Stimulated activated effector memory CD8-positive, alpha-beta T cell treated with anti-CD3 and anti-CD28 coated beads, Interleukin-12 subunit alpha, Interleukin-12 subunit beta, amount 100 ng/mL, for 72 hours (primary cell): ENCODE results near the gene KLHL41.
"Not testable (repeated sequence)": the region's sequence is repeated elsewhere in the genome, so short reads cannot be mapped to it uniquely, and the experiment has no call there.

ENCODE experiments used
- ATAC-seq: fragments of 150-1000 bp; cut with Tn5 transposase; 2 replicates; pipeline ENCODE4 v1.10.0; 2021
- DNase-seq, 2 donors: peaks; one replicate each; pipeline ENCODE4 v3.0.0; 2021 to 2022; ENCODE audit warnings: low spot score in 2 of 2
- H3K27ac Mint-ChIP-seq: one replicate; pipeline ENCODE4 v1.8.0; 2022; ENCODE audit warnings: mild to moderate bottlenecking, mixed read lengths
- H3K36me3 Mint-ChIP-seq: one replicate; pipeline ENCODE4 v1.8.0; 2022; ENCODE audit warnings: mild to moderate bottlenecking, mixed read lengths
- H3K4me1 Mint-ChIP-seq: one replicate; pipeline ENCODE4 v1.8.0; 2022; ENCODE audit warnings: mixed read lengths
- H3K4me3 Mint-ChIP-seq: one replicate; pipeline ENCODE4 v1.8.0; 2022; ENCODE audit warnings: mild to moderate bottlenecking, mixed read lengths
- H3K9me3 Mint-ChIP-seq: one replicate; pipeline ENCODE4 v1.8.0; 2022; ENCODE audit warnings: mixed read lengths

The KLHL41 gene

GRCh38 chr2:169526451-169526850 is 16.9 kb downstream of the KLHL41 start:
- DNase-seq (no peak), ATAC-seq (no peak)
- H3K4me3 Mint-ChIP-seq, result no peak overlapping the region
- no peaks in the 10 kb centered on the region for H3K9me3 Mint-ChIP-seq
- peaks cover 18% of the 10 kb centered on the region for H3K36me3 Mint-ChIP-seq
- H3K4me1 Mint-ChIP-seq, result no peaks in the 10 kb centered on the region
- H3K27ac Mint-ChIP-seq, result no peak overlapping the region

GRCh38 chr2:169528271-169528701 is 18.8 kb downstream of the KLHL41 start:
- no peaks in the 10 kb centered on the region for H3K9me3 Mint-ChIP-seq
- no peaks in the 10 kb centered on the region for H3K4me1 Mint-ChIP-seq
- no peak overlapping the region for H3K27ac Mint-ChIP-seq
- peaks cover 30% of the 10 kb centered on the region for H3K36me3 Mint-ChIP-seq
- peak; percentile 69 to 88 for DNase-seq
- peak; percentile 83 for ATAC-seq
- no peak overlapping the region for H3K4me3 Mint-ChIP-seq

DNA sequence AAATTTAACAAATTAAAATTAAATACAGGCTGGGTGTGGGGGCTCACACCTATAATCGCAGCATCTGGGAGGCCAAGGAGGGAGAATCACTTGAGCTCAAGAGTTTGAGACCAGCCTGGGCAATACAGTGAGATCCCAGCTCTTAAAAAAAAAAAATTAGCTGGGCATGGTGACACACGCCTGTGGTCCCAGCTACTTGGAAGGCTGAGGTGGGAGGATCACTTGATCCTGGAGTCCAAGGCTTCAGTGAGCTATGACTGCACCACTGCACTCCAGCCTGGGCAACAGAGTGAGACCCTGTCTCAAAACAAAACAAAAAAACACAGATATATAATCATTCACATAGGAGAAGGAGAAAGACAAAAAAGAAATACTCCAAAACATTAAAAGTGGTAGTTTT is 30.0 kb downstream of the KLHL41 start:
- not testable (repeated sequence) for DNase-seq, H3K4me3 Mint-ChIP-seq, H3K4me1 Mint-ChIP-seq, H3K27ac Mint-ChIP-seq, H3K9me3 Mint-ChIP-seq, ATAC-seq
- peaks cover 66% of the 10 kb centered on the region for H3K36me3 Mint-ChIP-seq

DNA sequence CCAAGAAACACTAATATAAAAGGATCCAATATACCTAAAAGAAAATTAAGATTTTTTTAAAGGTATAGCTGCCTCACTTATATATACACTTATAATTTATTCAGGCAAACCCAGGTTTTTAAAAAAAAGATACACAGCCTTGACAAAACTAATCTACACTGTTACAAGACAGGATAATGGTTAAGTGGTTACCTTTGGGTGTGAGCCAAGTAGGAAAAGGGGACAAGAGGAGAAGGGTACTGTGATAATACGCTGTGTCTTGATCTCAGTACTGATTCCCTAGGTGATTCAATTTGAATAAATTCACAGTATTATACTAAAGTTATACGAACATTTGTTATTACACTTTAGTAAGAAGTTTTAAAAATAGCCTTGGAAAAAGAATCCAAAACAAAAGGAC is 30.6 kb downstream of the KLHL41 start:
- Mint-ChIP-seq H3K4me1 (no peaks in the 10 kb centered on the region), H3K9me3 (no peaks in the 10 kb centered on the region), H3K27ac (no peak overlapping the region), H3K36me3 (peaks cover 73% of the 10 kb centered on the region), H3K4me3 (no peak overlapping the region)
- no peak for ATAC-seq
- DNase-seq, result no peak

GRCh38 chr2:169542433-169542832 is 32.9 kb downstream of the KLHL41 start:
- Mint-ChIP-seq H3K9me3 (no peaks in the 10 kb centered on the region), H3K4me3 (no peak overlapping the region), H3K27ac (no peak overlapping the region), H3K36me3 (peaks cover 75% of the 10 kb centered on the region), H3K4me1 (peaks cover 6% of the 10 kb centered on the region)
- DNase-seq (no peak), ATAC-seq (no peak)

GRCh38 chr2:169546756-169547155 is 37.3 kb downstream of the KLHL41 start:
- ATAC-seq, result no peak

GRCh38 chr2:169561364-169561763 is 51.9 kb downstream of the KLHL41 start:
- Mint-ChIP-seq H3K4me3 (no peak overlapping the region), H3K36me3 (peaks cover 73% of the 10 kb centered on the region), H3K27ac (no peak overlapping the region), H3K4me1 (no peaks in the 10 kb centered on the region), H3K9me3 (no peaks in the 10 kb centered on the region)
- no peak for DNase-seq
- no peak for ATAC-seq

More at GRCh38 chr2:169546756-169547155, 37.3 kb downstream of the KLHL41 start:
- no peak for DNase-seq
- Mint-ChIP-seq H3K27ac (no peak overlapping the region), H3K4me3 (no peak overlapping the region), H3K4me1 (peaks cover 6% of the 10 kb centered on the region), H3K9me3 (no peaks in the 10 kb centered on the region), H3K36me3 (peaks cover 81% of the 10 kb centered on the region)

DNA sequence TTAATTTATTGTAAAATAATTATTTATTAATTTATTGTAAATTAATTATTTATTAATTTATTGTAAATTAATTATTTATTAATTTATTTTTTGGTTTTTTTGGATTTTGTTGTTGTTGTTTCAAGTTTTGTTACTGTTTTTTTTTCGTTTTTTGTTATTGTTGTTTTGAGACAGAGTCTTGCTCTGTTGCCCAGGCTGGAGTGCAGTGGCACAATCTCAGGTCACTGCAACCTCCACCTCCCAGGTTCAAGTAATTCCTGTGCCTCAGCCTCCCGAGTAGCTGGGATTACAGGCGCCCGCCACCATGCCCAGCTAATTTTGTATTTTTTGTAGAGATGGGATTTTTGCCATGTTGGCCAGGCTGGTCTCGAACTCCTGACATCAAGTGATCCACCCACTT is 52.6 kb downstream of the KLHL41 start:
- H3K27ac Mint-ChIP-seq, DNase-seq, H3K4me1 Mint-ChIP-seq, H3K4me3 Mint-ChIP-seq, ATAC-seq, H3K9me3 Mint-ChIP-seq: not testable (repeated sequence)
- H3K36me3 Mint-ChIP-seq, result peaks cover 65% of the 10 kb centered on the region

DNA sequence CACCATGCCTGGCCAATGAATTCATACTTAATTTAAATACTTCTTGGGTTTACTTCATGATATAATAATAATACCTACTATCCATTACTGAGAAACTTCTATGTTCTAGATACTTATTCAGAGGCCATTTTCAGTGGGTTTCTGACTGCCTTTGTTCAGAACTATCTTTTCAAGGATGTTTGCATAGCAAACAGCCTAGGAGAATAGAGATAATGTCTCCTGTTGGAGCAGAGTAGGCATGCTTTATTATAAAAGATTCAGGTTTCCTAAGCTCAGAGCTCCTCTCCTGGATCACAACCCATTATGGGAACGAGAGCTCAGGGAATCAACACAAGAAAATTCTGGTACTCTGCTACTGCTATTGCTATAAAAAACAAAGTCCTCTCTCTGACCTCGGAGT is 53.0 kb downstream of the KLHL41 start:
- H3K4me3 Mint-ChIP-seq, result no peak overlapping the region
- H3K9me3 Mint-ChIP-seq, result no peaks in the 10 kb centered on the region
- ATAC-seq, result no peak
- H3K27ac Mint-ChIP-seq, result no peak overlapping the region
- H3K36me3 Mint-ChIP-seq, result peaks cover 63% of the 10 kb centered on the region
- no peak for DNase-seq
- H3K4me1 Mint-ChIP-seq, result no peaks in the 10 kb centered on the region

DNA sequence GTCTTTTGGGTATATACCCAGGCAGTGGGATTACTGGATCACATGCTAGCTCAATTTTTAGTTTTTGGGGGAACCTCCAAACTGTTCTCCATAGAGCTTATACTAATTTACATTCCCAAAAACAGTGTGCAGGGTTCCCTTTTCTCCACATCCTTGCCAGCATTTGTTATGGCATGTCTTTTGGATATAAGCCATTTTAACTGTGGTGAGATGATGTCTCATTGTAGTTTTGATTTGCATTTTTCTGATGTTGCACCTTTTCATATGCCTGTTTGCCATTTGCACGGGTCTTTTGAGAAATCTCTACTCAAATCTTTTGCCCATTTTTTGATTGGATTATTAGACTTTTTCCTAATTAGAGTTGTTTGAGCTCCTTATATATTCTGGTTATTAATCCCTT is 56.2 kb downstream of the KLHL41 start:
- no peak overlapping the region for H3K4me3 Mint-ChIP-seq
- DNase-seq, result no peak
- H3K4me1 Mint-ChIP-seq, result peaks cover 7% of the 10 kb centered on the region
- H3K36me3 Mint-ChIP-seq, result peaks cover 74% of the 10 kb centered on the region
- ATAC-seq, result no peak
- no peaks in the 10 kb centered on the region for H3K9me3 Mint-ChIP-seq
- no peak overlapping the region for H3K27ac Mint-ChIP-seq

DNA sequence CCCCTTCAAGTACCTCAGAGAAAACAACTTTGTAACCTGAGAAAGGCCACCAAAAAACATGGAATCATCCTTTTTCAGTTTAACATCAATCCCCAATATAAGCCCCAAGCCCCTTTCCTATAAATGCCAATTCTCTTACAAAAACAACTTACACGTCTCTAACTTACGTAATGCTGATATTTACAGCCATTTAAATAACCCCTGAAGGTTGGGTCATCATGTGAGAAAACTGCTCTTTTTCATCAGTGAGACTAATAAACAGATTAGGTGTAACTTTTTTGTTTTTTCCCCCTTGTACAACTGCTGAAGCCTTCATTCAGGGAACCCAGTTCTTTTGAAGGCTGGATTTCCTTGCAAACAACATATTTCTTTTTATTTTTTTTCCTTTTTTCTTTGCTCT is 60.4 kb downstream of the KLHL41 start:
- H3K27ac Mint-ChIP-seq, result no peak overlapping the region
- no peak overlapping the region for H3K4me3 Mint-ChIP-seq
- DNase-seq, result no peak
- H3K9me3 Mint-ChIP-seq, result no peaks in the 10 kb centered on the region
- H3K4me1 Mint-ChIP-seq, result peaks cover 24% of the 10 kb centered on the region
- no peak for ATAC-seq
- H3K36me3 Mint-ChIP-seq, result peaks cover 53% of the 10 kb centered on the region

DNA sequence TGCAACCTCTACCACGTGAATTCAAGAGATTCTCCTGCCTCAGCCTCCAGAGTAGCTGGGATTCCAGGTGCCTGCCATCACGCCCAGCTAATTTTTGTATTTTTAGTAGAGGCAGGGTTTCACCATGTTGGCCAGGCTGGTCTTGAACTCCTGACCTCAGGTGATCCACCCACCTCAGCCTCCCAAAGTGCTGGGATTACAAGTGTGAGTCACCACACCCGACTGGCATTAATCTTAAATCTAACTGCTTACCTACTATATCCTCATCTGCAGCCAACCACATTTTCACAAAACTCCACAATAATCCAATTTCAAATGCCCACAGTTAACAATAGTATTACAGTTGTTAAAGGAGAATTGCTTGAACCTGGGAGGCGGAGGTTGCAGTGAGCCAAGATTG is 61.2 kb downstream of the KLHL41 start:
- not testable (repeated sequence) for ATAC-seq, DNase-seq, H3K27ac Mint-ChIP-seq, H3K9me3 Mint-ChIP-seq, H3K4me3 Mint-ChIP-seq
- Mint-ChIP-seq H3K36me3 (peaks cover 45% of the 10 kb centered on the region), H3K4me1 (peaks cover 24% of the 10 kb centered on the region)

GRCh38 chr2:169571571-169571970 is 62.1 kb downstream of the KLHL41 start:
- Mint-ChIP-seq H3K9me3 (no peaks in the 10 kb centered on the region), H3K36me3 (peaks cover 40% of the 10 kb centered on the region), H3K4me1 (peaks cover 24% of the 10 kb centered on the region), H3K27ac (no peak overlapping the region), H3K4me3 (no peak overlapping the region)
- no peak for DNase-seq
- no peak for ATAC-seq

- Mint-ChIP-seq H3K9me3 (no peaks in the 10 kb centered on the region), H3K4me3 (no peak overlapping the region), H3K36me3 (peaks cover 40% of the 10 kb centered on the region), H3K27ac (no peak overlapping the region), H3K4me1 (peaks cover 24% of the 10 kb centered on the region)
- DNase-seq (no peak), ATAC-seq (no peak)
Measured at GRCh38 chr2:169572189-169572588, 62.7 kb downstream of the KLHL41 start.

DNA sequence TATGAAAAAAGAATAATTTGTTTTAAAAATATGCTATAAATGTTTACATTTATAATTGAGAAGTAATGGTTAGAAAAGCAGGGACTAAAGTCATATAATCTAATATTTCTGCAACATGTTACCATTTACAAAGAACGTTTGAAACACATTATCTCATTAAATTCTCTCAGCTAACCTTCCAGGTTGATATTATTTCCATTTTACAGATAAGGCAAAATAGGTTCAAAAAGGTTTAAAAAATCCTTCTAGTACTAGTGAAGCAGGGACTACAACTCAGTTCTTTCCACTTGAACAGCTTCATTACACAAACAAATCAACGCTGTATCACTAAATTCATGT is 63.3 kb downstream of the KLHL41 start:
- no peaks in the 10 kb centered on the region for H3K9me3 Mint-ChIP-seq

DNA sequence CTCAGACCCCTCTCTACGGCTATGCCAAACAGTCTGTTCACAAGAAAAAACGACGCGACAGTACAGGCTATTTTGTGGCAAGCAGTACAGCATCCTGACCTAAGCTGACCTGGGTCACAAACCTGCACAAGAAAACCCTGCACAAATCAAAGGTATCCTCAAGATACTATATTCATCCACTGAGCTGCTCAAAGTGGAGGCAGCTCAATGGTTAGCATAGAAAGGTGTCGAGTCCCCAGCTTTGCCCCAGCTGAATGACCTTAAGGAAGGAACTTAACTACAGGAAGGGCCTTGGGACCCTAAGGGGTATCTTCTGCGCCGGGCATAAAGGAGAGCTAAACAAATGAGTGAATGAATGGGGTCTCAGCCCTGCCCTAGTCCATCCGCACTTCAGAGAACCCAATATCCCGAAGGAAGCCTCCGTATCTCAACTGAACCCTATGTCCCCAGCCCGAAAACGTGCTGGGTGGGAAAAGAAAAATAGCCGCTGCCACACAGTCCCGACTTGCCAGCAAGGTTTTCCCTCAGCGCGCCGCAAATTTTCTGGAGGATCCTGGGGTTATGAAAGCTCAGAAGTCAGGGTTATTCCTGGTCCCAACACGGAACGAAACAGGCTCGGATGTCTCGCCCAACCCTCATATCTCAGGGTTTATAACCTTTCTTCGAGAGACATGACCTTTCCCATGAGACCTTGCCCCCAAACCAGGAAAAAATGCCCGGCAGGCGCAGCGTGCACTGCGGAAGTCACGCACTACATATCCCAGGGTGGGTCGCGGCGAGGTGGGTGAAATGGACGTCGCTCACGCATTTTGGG is 63.9 kb downstream of the KLHL41 start, which contains the start of gene FASTKD1:
Gene FASTKD1 (minus strand): TSS at position 706 of the 814 bp plus-strand sequence. CDS start 1,836 bp downstream, outside the sequence.
- DNase-seq, result peak; percentile 59 to 91
- Mint-ChIP-seq H3K27ac (peak within 1 kb of the TSS; percentile 94), H3K4me3 (peak within 1 kb of the TSS; percentile 96), H3K36me3 (peaks cover 29% of the 10 kb centered on the region), H3K9me3 (no peaks in the 10 kb centered on the region), H3K4me1 (peaks cover 24% of the 10 kb centered on the region)
- peak; percentile 100 for ATAC-seq

More for the DNA sequence above, 63.3 kb downstream of the KLHL41 start:
- Mint-ChIP-seq H3K36me3 (peaks cover 35% of the 10 kb centered on the region), H3K27ac (peak overlapping the region; percentile 94), H3K4me1 (peaks cover 24% of the 10 kb centered on the region), H3K4me3 (peak overlapping the region; percentile 96)
- ATAC-seq, result no peak
- no peak for DNase-seq
